Lower leg skin (tissue), 3 donors: ENCODE results near the gene ASZ1.

Experiments used
- POLR2A ChIP-seq, 2 donors: fragments of 450-650 bp; IDR thresholded peaks; one replicate each; pipeline ENCODE4 v1.6.1; 2016 to 2017; ENCODE audit warnings: antibody characterized with exemption in 2 of 2, mild to moderate bottlenecking in 1 of 2, moderate library complexity in 1 of 2
- TF ChIP-seq, protein P1 (sequence below), 3 donors: fragments of 450-650 bp; IDR thresholded peaks; one replicate each; pipeline ENCODE4 v1.5.1; 2016; ENCODE audit warnings: antibody characterized with exemption in 3 of 3, mild to moderate bottlenecking in 3 of 3, moderate library complexity in 2 of 3

DNA sequence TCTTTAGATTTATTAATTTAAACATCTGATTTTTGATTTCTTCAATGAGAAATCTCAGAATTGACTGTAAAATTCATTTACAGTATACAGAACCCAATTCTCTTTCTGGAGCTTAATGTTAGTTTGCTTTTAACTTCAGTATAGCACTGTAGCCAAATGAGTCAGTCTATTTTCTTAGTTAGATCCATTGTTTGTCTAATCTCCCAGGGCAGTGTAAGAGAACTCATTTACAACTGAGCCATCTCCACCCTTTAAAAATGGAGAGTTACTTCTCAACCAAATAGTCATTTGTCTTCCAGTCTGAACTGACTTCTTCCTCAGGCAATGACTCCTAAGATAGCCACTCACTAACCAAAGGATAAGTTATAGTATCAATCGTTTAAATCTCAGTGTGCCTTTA is 101.5 kb downstream of the ASZ1 start:
- TF ChIP-seq POLR2A (IDR thresholded peaks at IDR 0.05) = no peak
- TF ChIP-seq, protein P1, sequence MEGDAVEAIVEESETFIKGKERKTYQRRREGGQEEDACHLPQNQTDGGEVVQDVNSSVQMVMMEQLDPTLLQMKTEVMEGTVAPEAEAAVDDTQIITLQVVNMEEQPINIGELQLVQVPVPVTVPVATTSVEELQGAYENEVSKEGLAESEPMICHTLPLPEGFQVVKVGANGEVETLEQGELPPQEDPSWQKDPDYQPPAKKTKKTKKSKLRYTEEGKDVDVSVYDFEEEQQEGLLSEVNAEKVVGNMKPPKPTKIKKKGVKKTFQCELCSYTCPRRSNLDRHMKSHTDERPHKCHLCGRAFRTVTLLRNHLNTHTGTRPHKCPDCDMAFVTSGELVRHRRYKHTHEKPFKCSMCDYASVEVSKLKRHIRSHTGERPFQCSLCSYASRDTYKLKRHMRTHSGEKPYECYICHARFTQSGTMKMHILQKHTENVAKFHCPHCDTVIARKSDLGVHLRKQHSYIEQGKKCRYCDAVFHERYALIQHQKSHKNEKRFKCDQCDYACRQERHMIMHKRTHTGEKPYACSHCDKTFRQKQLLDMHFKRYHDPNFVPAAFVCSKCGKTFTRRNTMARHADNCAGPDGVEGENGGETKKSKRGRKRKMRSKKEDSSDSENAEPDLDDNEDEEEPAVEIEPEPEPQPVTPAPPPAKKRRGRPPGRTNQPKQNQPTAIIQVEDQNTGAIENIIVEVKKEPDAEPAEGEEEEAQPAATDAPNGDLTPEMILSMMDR (IDR thresholded peaks at IDR 0.05) = no peak
